GM21576 (cell line): Measurements from ENCODE around the gene BCAS3.

Experiments
- ATAC-seq: cut with Tn5 transposase; IDR thresholded peaks from one replicate; pipeline ENCODE4 v1.9.1; 2021; ENCODE audit warnings: mild to moderate bottlenecking, moderate library complexity; ENCODE audit not compliant: unreplicated experiment

The BCAS3 gene

GRCh38 chr17:61106354-61106753, 428.7 kb downstream of the BCAS3 start:
- ATAC-seq: no peak

GRCh38 chr17:61116577-61116976, 438.9 kb downstream of the BCAS3 start:
- ATAC-seq: no peak

GRCh38 chr17:61117983-61118382, 440.3 kb downstream of the BCAS3 start:
- ATAC-seq: no peak

- no peak for ATAC-seq
Measured at GRCh38 chr17:61118871-61119270, 441.2 kb downstream of the BCAS3 start.

GRCh38 chr17:61122326-61122913, 444.8 kb downstream of the BCAS3 start:
- ATAC-seq: no peak

GRCh38 chr17:61124562-61124961, 446.9 kb downstream of the BCAS3 start:
- no peak for ATAC-seq

- no peak for ATAC-seq
Measured at GRCh38 chr17:61126473-61127249, 449.0 kb downstream of the BCAS3 start.

GRCh38 chr17:61127960-61128359, 450.3 kb downstream of the BCAS3 start:
- no peak for ATAC-seq

GRCh38 chr17:61128661-61129115, 451.0 kb downstream of the BCAS3 start:
- no peak for ATAC-seq

GRCh38 chr17:61129267-61130254, 451.9 kb downstream of the BCAS3 start:
- ATAC-seq: no peak

- no peak for ATAC-seq
Measured at GRCh38 chr17:61130330-61130729, 452.7 kb downstream of the BCAS3 start.

GRCh38 chr17:61131585-61131984, 453.9 kb downstream of the BCAS3 start:
- no peak for ATAC-seq

- no peak for ATAC-seq
Measured at GRCh38 chr17:61132524-61132923, 454.9 kb downstream of the BCAS3 start.

- no peak for ATAC-seq
Measured at GRCh38 chr17:61133853-61134252, 456.2 kb downstream of the BCAS3 start.

- ATAC-seq: no peak
Measured at GRCh38 chr17:61134551-61135235, 457.0 kb downstream of the BCAS3 start.

GRCh38 chr17:61135782-61136181, 458.1 kb downstream of the BCAS3 start:
- ATAC-seq: no peak

GRCh38 chr17:61136296-61136695, 458.6 kb downstream of the BCAS3 start:
- no peak for ATAC-seq

GRCh38 chr17:61139219-61139618, 461.6 kb downstream of the BCAS3 start:
- ATAC-seq: peak; percentile 97

GRCh38 chr17:61140081-61140786, 462.6 kb downstream of the BCAS3 start:
- ATAC-seq: no peak

- no peak for ATAC-seq
Measured at GRCh38 chr17:61143026-61143425, 465.4 kb downstream of the BCAS3 start.
